ENCODE results near the gene CDKAL1.
"Not testable (repeated sequence)": the region's sequence is repeated elsewhere in the genome, so short reads cannot be mapped to it uniquely, and the experiment has no call there.

The CDKAL1 gene

GRCh38 chr6:20831251-20831650, 297.0 kb downstream of the CDKAL1 start:
- H3K9me3 Mint-ChIP-seq; H3K4me3 Mint-ChIP-seq; H3K27ac Mint-ChIP-seq; DNase-seq (ENCODE audit: low spot score in 2 of 2); ATAC-seq (ENCODE audit: low read depth); H3K27me3 Mint-ChIP-seq; H3K4me1 Mint-ChIP-seq: not testable (repeated sequence)
- H3K36me3 Mint-ChIP-seq: peaks cover 15% of the 10 kb centered on the region

- Mint-ChIP-seq H3K27ac (no peak overlapping the region), H3K36me3 (peaks cover 21% of the 10 kb centered on the region), H3K9me3 (no peaks in the 10 kb centered on the region), H3K4me1 (peaks cover 2% of the 10 kb centered on the region), H3K27me3 (no peaks in the 10 kb centered on the region), H3K4me3 (no peak overlapping the region)
- DNase-seq (ENCODE audit: low spot score in 2 of 2) (no peak), ATAC-seq (ENCODE audit: low read depth) (no peak)
Observed at GRCh38 chr6:20833881-20834515, 299.7 kb downstream of the CDKAL1 start.

- Mint-ChIP-seq H3K27me3 (no peaks in the 10 kb centered on the region), H3K4me1 (peaks cover 2% of the 10 kb centered on the region), H3K27ac (no peak overlapping the region), H3K36me3 (peaks cover 25% of the 10 kb centered on the region), H3K9me3 (no peaks in the 10 kb centered on the region), H3K4me3 (no peak overlapping the region)
- DNase-seq (ENCODE audit: low spot score in 2 of 2) (no peak), ATAC-seq (ENCODE audit: low read depth) (no peak)
Observed at GRCh38 chr6:20835315-20836010, 301.2 kb downstream of the CDKAL1 start.

GRCh38 chr6:20837189-20837588, 302.9 kb downstream of the CDKAL1 start:
- no peak overlapping the region for H3K4me3 Mint-ChIP-seq

GRCh38 chr6:20838113-20838512, 303.9 kb downstream of the CDKAL1 start:
- H3K27me3 Mint-ChIP-seq: no peaks in the 10 kb centered on the region
- H3K9me3 Mint-ChIP-seq: no peaks in the 10 kb centered on the region
- peaks cover 16% of the 10 kb centered on the region for H3K36me3 Mint-ChIP-seq
- H3K4me3 Mint-ChIP-seq: no peak overlapping the region
- ATAC-seq (ENCODE audit: low read depth) (no peak), DNase-seq (ENCODE audit: low spot score in 2 of 2) (no peak)
- H3K27ac Mint-ChIP-seq: no peak overlapping the region
- peaks cover 2% of the 10 kb centered on the region for H3K4me1 Mint-ChIP-seq

More at GRCh38 chr6:20837189-20837588, 302.9 kb downstream of the CDKAL1 start:
- Mint-ChIP-seq H3K9me3 (no peaks in the 10 kb centered on the region), H3K27ac (no peak overlapping the region), H3K36me3 (peaks cover 16% of the 10 kb centered on the region), H3K4me1 (peaks cover 2% of the 10 kb centered on the region), H3K27me3 (no peaks in the 10 kb centered on the region)
- DNase-seq (ENCODE audit: low spot score in 2 of 2): no peak
- ATAC-seq (ENCODE audit: low read depth): no peak

- H3K27ac Mint-ChIP-seq: no peak overlapping the region
- H3K9me3 Mint-ChIP-seq: no peaks in the 10 kb centered on the region
- H3K27me3 Mint-ChIP-seq: no peaks in the 10 kb centered on the region
- peaks cover 2% of the 10 kb centered on the region for H3K4me1 Mint-ChIP-seq
- ATAC-seq (ENCODE audit: low read depth) (no peak), DNase-seq (ENCODE audit: low spot score in 2 of 2) (no peak)
- no peak overlapping the region for H3K4me3 Mint-ChIP-seq
- H3K36me3 Mint-ChIP-seq: peaks cover 21% of the 10 kb centered on the region
Observed at GRCh38 chr6:20839630-20840029, 305.4 kb downstream of the CDKAL1 start.

- H3K27me3 Mint-ChIP-seq: no peaks in the 10 kb centered on the region
- H3K27ac Mint-ChIP-seq: no peak overlapping the region
- peaks cover 2% of the 10 kb centered on the region for H3K4me1 Mint-ChIP-seq
- ATAC-seq (ENCODE audit: low read depth): no peak
- no peak overlapping the region for H3K4me3 Mint-ChIP-seq
- H3K9me3 Mint-ChIP-seq: no peaks in the 10 kb centered on the region
- DNase-seq (ENCODE audit: low spot score in 2 of 2): no peak
- peaks cover 19% of the 10 kb centered on the region for H3K36me3 Mint-ChIP-seq
Observed at GRCh38 chr6:20840675-20841074, 306.4 kb downstream of the CDKAL1 start.

GRCh38 chr6:20841806-20842205, 307.5 kb downstream of the CDKAL1 start:
- no peak overlapping the region for H3K4me3 Mint-ChIP-seq
- H3K4me1 Mint-ChIP-seq: peaks cover 2% of the 10 kb centered on the region
- no peaks in the 10 kb centered on the region for H3K27me3 Mint-ChIP-seq
- H3K27ac Mint-ChIP-seq: no peak overlapping the region
- H3K36me3 Mint-ChIP-seq: peaks cover 16% of the 10 kb centered on the region
- DNase-seq (ENCODE audit: low spot score in 2 of 2) (no peak), ATAC-seq (ENCODE audit: low read depth) (no peak)
- no peaks in the 10 kb centered on the region for H3K9me3 Mint-ChIP-seq

- Mint-ChIP-seq H3K4me3 (no peak overlapping the region), H3K27me3 (no peaks in the 10 kb centered on the region), H3K4me1 (no peaks in the 10 kb centered on the region), H3K27ac (no peak overlapping the region), H3K9me3 (no peaks in the 10 kb centered on the region), H3K36me3 (peaks cover 14% of the 10 kb centered on the region)
- DNase-seq (ENCODE audit: low spot score in 2 of 2) (no peak), ATAC-seq (ENCODE audit: low read depth) (no peak)
Observed at GRCh38 chr6:20845592-20845991, 311.3 kb downstream of the CDKAL1 start.

- no peak overlapping the region for H3K27ac Mint-ChIP-seq
- no peaks in the 10 kb centered on the region for H3K9me3 Mint-ChIP-seq
- H3K4me3 Mint-ChIP-seq: no peak overlapping the region
- H3K4me1 Mint-ChIP-seq: no peaks in the 10 kb centered on the region
- H3K36me3 Mint-ChIP-seq: peaks cover 14% of the 10 kb centered on the region
- DNase-seq (ENCODE audit: low spot score in 2 of 2) (no peak), ATAC-seq (ENCODE audit: low read depth) (no peak)
- no peaks in the 10 kb centered on the region for H3K27me3 Mint-ChIP-seq
Observed at GRCh38 chr6:20846602-20847028, 312.4 kb downstream of the CDKAL1 start.

- no peaks in the 10 kb centered on the region for H3K4me1 Mint-ChIP-seq
- H3K36me3 Mint-ChIP-seq: peaks cover 14% of the 10 kb centered on the region
- DNase-seq (ENCODE audit: low spot score in 2 of 2): no peak
- H3K4me3 Mint-ChIP-seq: no peak overlapping the region
- no peak overlapping the region for H3K27ac Mint-ChIP-seq
- no peaks in the 10 kb centered on the region for H3K9me3 Mint-ChIP-seq
- H3K27me3 Mint-ChIP-seq: no peaks in the 10 kb centered on the region
- no peak for ATAC-seq (ENCODE audit: low read depth)
Observed at GRCh38 chr6:20847904-20848303, 313.6 kb downstream of the CDKAL1 start.

- DNase-seq (ENCODE audit: low spot score in 2 of 2) (no peak), ATAC-seq (ENCODE audit: low read depth) (no peak)
- H3K36me3 Mint-ChIP-seq: peaks cover 14% of the 10 kb centered on the region
- no peaks in the 10 kb centered on the region for H3K4me1 Mint-ChIP-seq
- no peaks in the 10 kb centered on the region for H3K9me3 Mint-ChIP-seq
- H3K27me3 Mint-ChIP-seq: no peaks in the 10 kb centered on the region
- H3K27ac Mint-ChIP-seq: no peak overlapping the region
- H3K4me3 Mint-ChIP-seq: no peak overlapping the region
Observed at GRCh38 chr6:20850686-20851416, 316.6 kb downstream of the CDKAL1 start.

GRCh38 chr6:20851795-20852194, 317.5 kb downstream of the CDKAL1 start:
- Mint-ChIP-seq H3K4me3 (no peak overlapping the region), H3K36me3 (peaks cover 16% of the 10 kb centered on the region), H3K9me3 (no peaks in the 10 kb centered on the region), H3K27me3 (no peaks in the 10 kb centered on the region), H3K4me1 (no peaks in the 10 kb centered on the region), H3K27ac (no peak overlapping the region)
- ATAC-seq (ENCODE audit: low read depth): no peak
- no peak for DNase-seq (ENCODE audit: low spot score in 2 of 2)

- H3K9me3 Mint-ChIP-seq: no peaks in the 10 kb centered on the region
- H3K36me3 Mint-ChIP-seq: peaks cover 9% of the 10 kb centered on the region
- ATAC-seq (ENCODE audit: low read depth) (no peak), DNase-seq (ENCODE audit: low spot score in 2 of 2) (no peak)
- no peak overlapping the region for H3K27ac Mint-ChIP-seq
- H3K4me1 Mint-ChIP-seq: no peaks in the 10 kb centered on the region
- H3K4me3 Mint-ChIP-seq: no peak overlapping the region
- H3K27me3 Mint-ChIP-seq: no peaks in the 10 kb centered on the region
Observed at GRCh38 chr6:20853828-20854227, 319.6 kb downstream of the CDKAL1 start.
